A549 (cell line): ENCODE results near the gene IGF1R. TPM values are rescaled to one million over a fixed set of nuclear protein-coding genes. Genes with fewer than 3 reads are reported as not detected.

Experiments used
- ATAC-seq, 2 experiments: fragments of 200-7000 bp in 1 of 2; fragments of >200 bp in 1 of 2; cut with Nextera tagmentation in 1 of 2; cut with Tn5 transposase in 1 of 2; 3 replicates each; pipeline versions ENCODE4 v1.8.0 to v1.9.1; 2018 to 2020; ENCODE audit warnings: mild to moderate bottlenecking in 1 of 2, moderate library complexity in 1 of 2
- CTCF ChIA-PET: fragments of 300-600 bp; sonication (Branson Sonifier 250); formaldehyde crosslinking; extraction: SDS; loops from one replicate; lab custom pipeline; 2021; ENCODE audit warnings: antibody characterized with exemption, inconsistent platforms; lab: Yijun Ruan, JAX
- POLR2A ChIA-PET: fragments of 350-600 bp; formaldehyde crosslinking; extraction: SDS; loops from one replicate; lab custom pipeline; 2021; ENCODE audit warnings: antibody characterized with exemption, inconsistent platforms; lab: Yijun Ruan, JAX
- DNase-seq, 2 experiments: peaks; one replicate each; pipeline versions ENCODE4 v3.0.0 to v3.0.0-alpha.2; 2011 to 2016; ENCODE audit warnings: low read depth in 1 of 2, low spot score in 1 of 2
- FAIRE-seq: peaks from 2 replicates; lab custom pipeline; 2011; peaks lifted over from hg19 to GRCh38; lab: Jason Lieb, UNC
- H3K27ac ChIP-seq, 2 experiments: fragments of >200 bp; sonication (Bioruptor Twin); formaldehyde crosslinking; 3 replicates each; pipeline ENCODE4 v1.5.1; 2016 to 2017
- H3K4me1 ChIP-seq: fragments of >200 bp; sonication (Bioruptor Twin); formaldehyde crosslinking; 3 replicates; pipeline ENCODE4 v1.6.1; 2016
- H3K4me2 ChIP-seq: fragments of >200 bp; sonication (Bioruptor Twin); formaldehyde crosslinking; 3 replicates; pipeline ENCODE4 v1.6.1; 2016
- H3K4me3 ChIP-seq: fragments of >200 bp; sonication (Bioruptor Twin); formaldehyde crosslinking; 3 replicates; pipeline ENCODE4 v1.5.1; 2016
- H3K9me3 ChIP-seq: fragments of >200 bp; sonication (Bioruptor Twin); formaldehyde crosslinking; 3 replicates; pipeline ENCODE4 v1.6.1; 2016
- CBX2 ChIP-seq: fragments of 200-600 bp; sonication (generic); IDR thresholded peaks from 2 replicates; pipeline ENCODE4 v1.6.1; 2016; ENCODE audit warnings: low read depth, mild to moderate bottlenecking, borderline replicate concordance
- CEBPB ChIP-seq, 2 experiments: fragments of >200 bp in 1 of 2; sonication (Bioruptor Twin) in 1 of 2; formaldehyde crosslinking in 1 of 2; IDR thresholded peaks; 2 replicates each; pipeline ENCODE4 v1.6.1; 2012 to 2016
- ESRRA ChIP-seq: fragments of 150-350 bp; IDR thresholded peaks from 2 replicates; pipeline ENCODE4 v1.6.1; 2014; ENCODE audit warnings: mild to moderate bottlenecking, low read length, borderline replicate concordance
- FOSL2 ChIP-seq, 2 experiments: fragments of 450-650 bp in 1 of 2; fragments of >200 bp in 1 of 2; sonication (Bioruptor Twin) in 1 of 2; formaldehyde crosslinking; IDR thresholded peaks; 2 replicates each; pipeline versions ENCODE4 v1.5.0 to v1.6.1; 2016 to 2020; ENCODE audit warnings: mild to moderate bottlenecking in 1 of 2, moderate library complexity in 1 of 2
- FOXS1 ChIP-seq: fragments of 250-450 bp; sonication (Bioruptor Pico); IDR thresholded peaks from 2 replicates; pipeline ENCODE4 v1.5.0; 2020; ENCODE audit warnings: mild to moderate bottlenecking, moderate library complexity
- HDAC2 ChIP-seq: fragments of 200-600 bp; sonication (generic); IDR thresholded peaks from 2 replicates; pipeline ENCODE4 v1.6.1; 2016
- HEYL ChIP-seq: fragments of 250-450 bp; sonication (Bioruptor Pico); IDR thresholded peaks from 2 replicates; pipeline ENCODE4 v1.8.0; 2021; ENCODE audit warnings: mild to moderate bottlenecking, moderate library complexity
- HOXB5 ChIP-seq: fragments of 250-450 bp; sonication (Bioruptor Pico); IDR thresholded peaks from 2 replicates; pipeline ENCODE4 v1.5.0; 2020; ENCODE audit warnings: mild to moderate bottlenecking, moderate library complexity
- JUN ChIP-seq, 2 experiments: fragments of >200 bp; sonication (Bioruptor Twin); formaldehyde crosslinking; IDR thresholded peaks; 2 replicates in 1 of 2; 3 replicates in 1 of 2; pipeline ENCODE4 v1.6.1; 2016 to 2017
- KDM1A ChIP-seq: fragments of 200-600 bp; sonication (generic); IDR thresholded peaks from 2 replicates; pipeline ENCODE4 v1.6.1; 2016; ENCODE audit warnings: low read depth, mild to moderate bottlenecking
- NPAS2 ChIP-seq: fragments of 250-450 bp; sonication (Bioruptor Pico); IDR thresholded peaks from 2 replicates; pipeline ENCODE4 v1.8.0; 2022; ENCODE audit warnings: mild to moderate bottlenecking, moderate library complexity, borderline replicate concordance
- POLR2AphosphoS2 ChIP-seq: conservative IDR thresholded peaks from 2 replicates; pipeline ENCODE4 v1.6.1; 2012; ENCODE audit warnings: low read length, improper control_type of control experiment, inconsistent platforms
- RAD21 ChIP-seq, 2 experiments: fragments of >200 bp in 1 of 2; sonication (Bioruptor Twin) in 1 of 2; formaldehyde crosslinking in 1 of 2; IDR thresholded peaks in 1 of 2; conservative IDR thresholded peaks in 1 of 2; 2 replicates in 1 of 2; 3 replicates in 1 of 2; pipeline ENCODE4 v1.6.1; 2012 to 2018; ENCODE audit warnings: inconsistent platforms in 1 of 2
- SMC3 ChIP-seq: fragments of >200 bp; sonication (Bioruptor Twin); formaldehyde crosslinking; IDR thresholded peaks from 3 replicates; pipeline ENCODE4 v1.6.1; 2018; ENCODE audit warnings: inconsistent platforms
- TFCP2L1 ChIP-seq: fragments of 250-450 bp; sonication (Bioruptor Pico); IDR thresholded peaks from 2 replicates; pipeline ENCODE4 v1.5.0; 2021; ENCODE audit warnings: mild to moderate bottlenecking
- ZC3H11A ChIP-seq: fragments of 450-650 bp; IDR thresholded peaks from 2 replicates; pipeline ENCODE4 v1.6.1; 2014; ENCODE audit warnings: antibody characterized with exemption, mild to moderate bottlenecking
- WGBS: methylation state at CpG from one replicate; pipeline ENCODE4 v1.1.6; 2017; ENCODE audit errors: missing lambda C conversion rate; 5-methylcytosine and 5-hydroxymethylcytosine counted together
- polyA plus RNA-seq, 4 experiments: library from polyadenylated mRNA; depleted of rRNA in 3 of 4; stranded (reverse); fragments of >200 nt; fragmentation: RNase III in 1 of 4; extraction: RNeasy Plus Mini Kit Qiagen cat#74134 plus additional on column Dnase treatment in 1 of 4; gene quantifications; 2 replicates in 3 of 4; 3 replicates in 1 of 4; pipeline ENCODE4 v1.2.3, GENCODE V29; 2011 to 2017
- TF ChIP-seq, protein P1 (sequence below): fragments of >200 bp; sonication (Bioruptor Twin); formaldehyde crosslinking; IDR thresholded peaks from 3 replicates; pipeline ENCODE4 v1.6.1; 2016
- TF ChIP-seq, protein P2 (sequence below): fragments of 150-350 bp; IDR thresholded peaks from 2 replicates; pipeline ENCODE4 v1.6.1; 2014; ENCODE audit warnings: low read depth, mild to moderate bottlenecking, low read length
- TF ChIP-seq, protein P3 (sequence below): fragments of >200 bp; sonication (Bioruptor Twin); formaldehyde crosslinking; IDR thresholded peaks from 2 replicates; pipeline ENCODE4 v1.6.1; 2016
- TF ChIP-seq, protein P4 (sequence below): IDR thresholded peaks from 2 replicates; pipeline ENCODE4 v1.6.1; 2012

The IGF1R gene
- polyA plus RNA-seq, 2 of the 4 experiments (the other 2 are of a cell fraction), result 42.6 to 69.5 TPM

DNA sequence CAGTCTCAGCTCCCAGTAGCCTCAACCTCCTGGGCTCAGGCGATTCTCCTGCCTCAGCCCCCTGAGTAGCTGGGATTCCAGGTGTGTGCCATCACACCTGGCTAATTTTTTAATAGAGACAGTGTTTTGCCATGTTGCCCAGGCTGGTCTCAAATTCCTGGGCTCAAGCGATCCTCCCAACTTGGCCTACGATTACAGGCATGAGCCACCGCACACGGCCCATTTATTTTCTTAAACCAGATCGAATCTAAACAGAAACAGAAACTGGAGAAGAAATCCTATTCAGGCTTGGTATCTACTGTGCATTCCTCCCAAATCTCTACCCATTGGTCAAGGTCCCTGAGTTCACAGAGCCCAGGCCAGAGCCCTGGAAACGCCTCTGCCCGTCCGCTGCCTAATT lies 285.1 kb downstream of the IGF1R start:
- no peak overlapping the region for H3K27ac ChIP-seq
- FAIRE-seq (no peak), ATAC-seq (no peak), DNase-seq (no peak)
- H3K4me1 ChIP-seq, result no peaks in the 10 kb centered on the region
- no peak overlapping the region for H3K4me2 ChIP-seq
- no peak overlapping the region for H3K4me3 ChIP-seq
- TF ChIP-seq SMC3, result no peak
- no peak for TF ChIP-seq RAD21 (conservative IDR thresholded peaks at IDR 0.05 in 1 of 2, IDR thresholded peaks at IDR 0.05 in 1 of 2)
- TF ChIP-seq, protein P1, sequence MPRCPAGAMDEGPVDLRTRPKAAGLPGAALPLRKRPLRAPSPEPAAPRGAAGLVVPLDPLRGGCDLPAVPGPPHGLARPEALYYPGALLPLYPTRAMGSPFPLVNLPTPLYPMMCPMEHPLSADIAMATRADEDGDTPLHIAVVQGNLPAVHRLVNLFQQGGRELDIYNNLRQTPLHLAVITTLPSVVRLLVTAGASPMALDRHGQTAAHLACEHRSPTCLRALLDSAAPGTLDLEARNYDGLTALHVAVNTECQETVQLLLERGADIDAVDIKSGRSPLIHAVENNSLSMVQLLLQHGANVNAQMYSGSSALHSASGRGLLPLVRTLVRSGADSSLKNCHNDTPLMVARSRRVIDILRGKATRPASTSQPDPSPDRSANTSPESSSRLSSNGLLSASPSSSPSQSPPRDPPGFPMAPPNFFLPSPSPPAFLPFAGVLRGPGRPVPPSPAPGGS, result no peak
- no peak for TF ChIP-seq POLR2AphosphoS2
- no peak for TF ChIP-seq HDAC2
- no peak for TF ChIP-seq HEYL (CRISPR knock-in tag)
- TF ChIP-seq JUN (IDR thresholded peaks at IDR 0.05), result no peak
- TF ChIP-seq FOXS1, result no peak
- TF ChIP-seq, protein P2, sequence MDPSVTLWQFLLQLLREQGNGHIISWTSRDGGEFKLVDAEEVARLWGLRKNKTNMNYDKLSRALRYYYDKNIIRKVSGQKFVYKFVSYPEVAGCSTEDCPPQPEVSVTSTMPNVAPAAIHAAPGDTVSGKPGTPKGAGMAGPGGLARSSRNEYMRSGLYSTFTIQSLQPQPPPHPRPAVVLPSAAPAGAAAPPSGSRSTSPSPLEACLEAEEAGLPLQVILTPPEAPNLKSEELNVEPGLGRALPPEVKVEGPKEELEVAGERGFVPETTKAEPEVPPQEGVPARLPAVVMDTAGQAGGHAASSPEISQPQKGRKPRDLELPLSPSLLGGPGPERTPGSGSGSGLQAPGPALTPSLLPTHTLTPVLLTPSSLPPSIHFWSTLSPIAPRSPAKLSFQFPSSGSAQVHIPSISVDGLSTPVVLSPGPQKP, result no peak
- TF ChIP-seq TFCP2L1 (CRISPR knock-in tag), result no peak
- TF ChIP-seq NPAS2 (CRISPR knock-in tag), result no peak
- TF ChIP-seq CBX2, result no peak
- TF ChIP-seq ESRRA, result no peak
- TF ChIP-seq CEBPB (IDR thresholded peaks at IDR 0.05), result no peak
- TF ChIP-seq FOSL2 (IDR thresholded peaks at IDR 0.05), result no peak
- TF ChIP-seq FOSL2 (CRISPR knock-in tag; IDR thresholded peaks at IDR 0.05), result no peak
- WGBS, result 92% methylated on average over 9 of the region's 9 CpGs
- ChIA-PET POLR2A (no interaction called here), CTCF (interaction anchor here (0.7 kb wide), 3 partner anchors 9 to 213 kb away, joined by 3 to 4 read pairs (median 3); no protein-coding TSS in a partner anchor)
- H3K9me3 ChIP-seq, result no peaks in the 10 kb centered on the region

DNA sequence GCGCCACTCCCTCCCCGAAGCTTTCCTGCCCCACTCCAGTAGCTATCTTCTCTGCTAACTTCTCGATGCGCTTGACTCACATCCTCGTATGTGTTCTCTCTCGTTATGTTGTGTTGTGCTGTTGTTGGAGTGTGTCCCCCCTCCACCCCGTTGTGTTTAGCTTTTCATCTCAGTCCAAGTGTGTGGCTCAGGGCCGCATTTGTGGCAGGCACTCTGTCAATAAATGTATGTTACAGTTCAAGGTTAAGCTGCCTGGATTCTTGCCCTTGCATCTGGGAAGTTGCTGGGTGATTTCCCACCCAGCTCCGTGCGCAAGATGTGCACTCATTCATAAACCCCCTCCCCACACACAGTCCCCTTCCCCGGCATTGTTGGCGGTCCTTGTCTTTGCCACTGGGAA lies 287.4 kb downstream of the IGF1R start:
- H3K4me1 ChIP-seq, result peaks cover 10% of the 10 kb centered on the region
- WGBS, result 86% methylated on average over 12 of the region's 12 CpGs

More for the DNA sequence above, 287.4 kb downstream of the IGF1R start:
- H3K27ac ChIP-seq, result no peak overlapping the region; a peak in 1 of 6 replicates
- peak in 1 of 2 experiments; percentile 5; a peak in 1 of 6 replicates for ATAC-seq
- POLR2A ChIA-PET, result no interaction called here
- TF ChIP-seq HOXB5 (CRISPR knock-in tag) (no peak), ZC3H11A (no peak), JUN (IDR thresholded peaks at IDR 0.05) (no peak), KDM1A (no peak)
- TF ChIP-seq, protein P2, result no peak
- TF ChIP-seq, protein P3, sequence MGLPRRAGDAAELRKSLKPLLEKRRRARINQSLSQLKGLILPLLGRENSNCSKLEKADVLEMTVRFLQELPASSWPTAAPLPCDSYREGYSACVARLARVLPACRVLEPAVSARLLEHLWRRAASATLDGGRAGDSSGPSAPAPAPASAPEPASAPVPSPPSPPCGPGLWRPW, result no peak
- TF ChIP-seq, protein P4, sequence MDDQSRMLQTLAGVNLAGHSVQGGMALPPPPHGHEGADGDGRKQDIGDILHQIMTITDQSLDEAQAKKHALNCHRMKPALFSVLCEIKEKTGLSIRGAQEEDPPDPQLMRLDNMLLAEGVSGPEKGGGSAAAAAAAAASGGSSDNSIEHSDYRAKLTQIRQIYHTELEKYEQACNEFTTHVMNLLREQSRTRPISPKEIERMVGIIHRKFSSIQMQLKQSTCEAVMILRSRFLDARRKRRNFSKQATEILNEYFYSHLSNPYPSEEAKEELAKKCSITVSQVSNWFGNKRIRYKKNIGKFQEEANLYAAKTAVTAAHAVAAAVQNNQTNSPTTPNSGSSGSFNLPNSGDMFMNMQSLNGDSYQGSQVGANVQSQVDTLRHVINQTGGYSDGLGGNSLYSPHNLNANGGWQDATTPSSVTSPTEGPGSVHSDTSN, result no peak
- FAIRE-seq, result no peak
- DNase-seq, result no peak
- CTCF ChIA-PET, result interaction anchor here (0.6 to 1.7 kb wide), 5 partner anchors 9 to 288 kb away, joined by 3 to 4 read pairs (median 3); no protein-coding TSS in a partner anchor
- no peaks in the 10 kb centered on the region for H3K9me3 ChIP-seq
- H3K4me3 ChIP-seq, result no peak overlapping the region
- H3K4me2 ChIP-seq, result no peak overlapping the region
